K562 (cell line): ENCODE results near the gene GAS1. TPM values are rescaled to one million over a fixed set of nuclear protein-coding genes. Genes with fewer than 3 reads are reported as not detected.

Experiments
- ATAC-seq: fragments of 200-7000 bp; cut with Tn5 transposase; 3 replicates; pipeline ENCODE4 v1.9.1; 2020; ENCODE audit warnings: moderate library complexity
- BruUV-seq: library from RNA; stranded (reverse); fragments of 400-500 nt; replicated peaks from 2 replicates; lab custom pipeline; 2021; lab: Mats Ljungman, UMichigan
- CTCF ChIA-PET: fragments of 300-600 bp; formaldehyde crosslinking; extraction: SDS; loops from one replicate; lab custom pipeline; 2021; ENCODE audit warnings: low intra/inter-chr PET ratio; lab: Yijun Ruan, JAX
- POLR2A ChIA-PET: fragments of 300-600, 350-650 bp; sonication (Branson Sonifier 250); formaldehyde crosslinking; extraction: SDS; loops from one replicate; lab custom pipeline; 2021; ENCODE audit warnings: antibody characterized with exemption, inconsistent platforms; lab: Yijun Ruan, JAX
- DNase-seq, 4 experiments: peaks; one replicate each; pipeline versions ENCODE4 v3.0.0 to v3.0.0-alpha.2; 2011 to 2018; ENCODE audit warnings: low spot score in 3 of 4, mixed read lengths in 3 of 4; ENCODE audit errors: extremely low read depth in 1 of 4
- FAIRE-seq: peaks from 2 replicates; lab custom pipeline; 2011; peaks lifted over from hg19 to GRCh38; lab: Jason Lieb, UNC
- H2AFZ ChIP-seq: 2 replicates; pipeline ENCODE4 v1.6.0; 2011; ENCODE audit warnings: low read depth, low read length, control low read depth, inconsistent platforms
- H3K27ac ChIP-seq: fragments of 200-600 bp; 3 replicates; pipeline ENCODE4 v1.8.0; 2011; ENCODE audit warnings: low read depth, mild to moderate bottlenecking, control low read depth, inconsistent platforms, low read length, moderate library complexity, mixed read lengths; ENCODE audit errors: extremely low read depth
- H3K27me3 ChIP-seq, 2 experiments: fragments of 300-600 bp in 1 of 2; 2 replicates in 1 of 2; 3 replicates in 1 of 2; pipeline versions ENCODE4 v1.6.0 to v1.8.0; 2011; ENCODE audit warnings: inconsistent platforms in 2 of 2, low read length in 2 of 2, mild to moderate bottlenecking in 1 of 2, mixed read lengths in 1 of 2, moderate library complexity in 1 of 2; ENCODE audit not compliant: control insufficient read depth in 2 of 2, insufficient read depth in 2 of 2
- H3K36me3 ChIP-seq: fragments of 300-600 bp; 3 replicates; pipeline ENCODE4 v1.8.0; 2011; ENCODE audit warnings: mild to moderate bottlenecking, low read length, inconsistent platforms; ENCODE audit not compliant: control insufficient read depth, insufficient read depth
- H3K4me1 ChIP-seq, 2 experiments: fragments of 200-600 bp in 1 of 2; replicated peaks in 1 of 2; 2 replicates in 1 of 2; 3 replicates in 1 of 2; pipeline versions ENCODE4 v1.5.1 to v1.8.0; 2011; ENCODE audit warnings: inconsistent platforms in 2 of 2, low read length in 2 of 2, mild to moderate bottlenecking in 1 of 2, mixed read lengths in 1 of 2, moderate library complexity in 1 of 2; ENCODE audit not compliant: control insufficient read depth in 2 of 2, insufficient read depth in 2 of 2
- H3K4me2 ChIP-seq: 2 replicates; pipeline ENCODE4 v1.6.1; 2011; ENCODE audit warnings: low read length, control low read depth, inconsistent platforms, mixed read lengths; ENCODE audit not compliant: insufficient read depth
- H3K4me3 ChIP-seq: fragments of 200-600 bp; sonication (generic), shearing (Covaris generic); 2 replicates; pipeline ENCODE4 v1.5.1; 2016; ENCODE audit warnings: control low read depth, inconsistent platforms
- H3K79me2 ChIP-seq: fragments of 200-600 bp; 3 replicates; pipeline ENCODE4 v1.8.0; 2011; ENCODE audit warnings: low read length, inconsistent platforms; ENCODE audit not compliant: control insufficient read depth, insufficient read depth
- H3K9ac ChIP-seq, 2 experiments: 2 replicates each; pipeline versions ENCODE4 v1.6.0 to v1.6.1; 2011; ENCODE audit warnings: low read depth in 2 of 2, low read length in 2 of 2, control low read depth in 1 of 2, inconsistent platforms in 1 of 2, mild to moderate bottlenecking in 1 of 2, mixed read lengths in 1 of 2; ENCODE audit not compliant: insufficient read depth in 1 of 2
- H3K9me1 ChIP-seq: one replicate; pipeline ENCODE4 v1.6.0; 2011; ENCODE audit warnings: inconsistent platforms, mild to moderate bottlenecking, low read length, moderate library complexity; ENCODE audit not compliant: control insufficient read depth, insufficient read depth
- H3K9me3 ChIP-seq: replicated peaks from 2 replicates; pipeline ENCODE4 v1.5.1; 2011; ENCODE audit warnings: low read depth, low read length, inconsistent platforms; ENCODE audit not compliant: control insufficient read depth, insufficient read depth
- H4K20me1 ChIP-seq: replicated peaks from 2 replicates; pipeline ENCODE4 v1.6.1; 2011; ENCODE audit warnings: low read length, inconsistent platforms, mixed read lengths; ENCODE audit not compliant: control insufficient read depth, insufficient read depth
- ATF7 ChIP-seq: fragments of 450-650 bp; IDR thresholded peaks from 2 replicates; pipeline ENCODE4 v1.7.1; 2014; ENCODE audit warnings: mild to moderate bottlenecking, moderate library complexity
- ETS1 ChIP-seq: conservative IDR thresholded peaks from 2 replicates; pipeline ENCODE4 v1.6.1; 2011; ENCODE audit warnings: low read depth, mild to moderate bottlenecking, low read length; ENCODE audit not compliant: control insufficient read depth
- LCOR ChIP-seq: sonication (generic); formaldehyde crosslinking; IDR thresholded peaks from 2 replicates; pipeline ENCODE4 v1.8.0; 2022; ENCODE audit warnings: mild to moderate bottlenecking, missing genetic modification reagents
- NCOA4 ChIP-seq: fragments of 450-650 bp; IDR thresholded peaks from 2 replicates; pipeline ENCODE4 v1.6.1; 2018; ENCODE audit warnings: mild to moderate bottlenecking; ENCODE audit not compliant: partially characterized antibody
- RBM15 ChIP-seq: fragments of 200-400 bp; formaldehyde crosslinking; IDR thresholded peaks from 2 replicates; pipeline ENCODE4 v1.6.1; 2018; ENCODE audit warnings: mild to moderate bottlenecking, low read length, moderate library complexity; ENCODE audit not compliant: insufficient read depth
- TRIM24 ChIP-seq, 2 experiments: fragments of 450-650 bp; IDR thresholded peaks; 2 replicates each; pipeline ENCODE4 v1.6.1; 2016
- XRCC5 ChIP-seq: fragments of 200-400 bp; formaldehyde crosslinking; IDR thresholded peaks from 2 replicates; pipeline ENCODE4 v1.6.1; 2017; ENCODE audit warnings: low read depth, mild to moderate bottlenecking, low read length
- ZBTB8A ChIP-seq: fragments of 450-650 bp; IDR thresholded peaks from 2 replicates; pipeline ENCODE4 v1.6.1; 2018; ENCODE audit warnings: mild to moderate bottlenecking, moderate library complexity; ENCODE audit not compliant: partially characterized antibody
- WGBS: fragments of 100-300 bp; shearing (Covaris generic); methylation state at CpG from one replicate; pipeline ENCODE4 v1.1.6; 2016; ENCODE audit warnings: low coverage, mixed read lengths; ENCODE audit not compliant: insufficient coverage; ENCODE audit errors: missing lambda C conversion rate; 5-methylcytosine and 5-hydroxymethylcytosine counted together
- in situ Hi-C: fragments of 300-500 bp; cut with MboI; formaldehyde crosslinking; loops from 4 replicates; pipeline ENCODE4 v1.15.0; 2018; ENCODE audit warnings: inconsistent platforms, mixed read lengths
- intact Hi-C: fragments of 100-400 bp; cut with micrococcal nuclease; formaldehyde crosslinking; loops from 2 replicates; pipeline ENCODE4 v1.14.2; 2022
- polyA plus RNA-seq, 8 experiments: library from polyadenylated mRNA; depleted of rRNA in 4 of 8; stranded (reverse) in 5 of 8; unstranded in 3 of 8; fragments of >200 nt; fragmentation: Nextera tagmentation in 2 of 8; fragmentation: Illumina TruSeq in 1 of 8; extraction: Ambion mirVana in 2 of 8; extraction: Trizol in 1 of 8; gene quantifications; 2 replicates each; pipeline versions ENCODE4 v1.2.1 to v1.2.3, GENCODE V29; 2011 to 2014; ENCODE audit warnings: inconsistent platforms in 1 of 8, missing spikeins in 1 of 8
- total RNA-seq, 7 experiments: library from RNA; depleted of rRNA in 6 of 7; stranded (reverse); fragments of >200 nt in 6 of 7; fragmentation: Illumina TruSeq in 2 of 7; extraction: Trizol in 2 of 7; gene quantifications; 2 replicates each; pipeline versions ENCODE4 v1.2.1 to v1.2.3, GENCODE V29; 2011 to 2021; ENCODE audit warnings: low replicate concordance in 1 of 7

Gene GAS1
- total and polyA plus RNA-seq, 9 of the 15 experiments (the other 6 are each of a cell fraction or from before 2014, with no cell fraction given): 0.07 to 0.09 TPM; not detected in 7

GRCh38 chr9:86968258-86968920, 21.1 kb upstream of the GAS1 start:
- intact Hi-C loops (no loop called here), in situ Hi-C loops (no loop called here)
- POLR2A ChIA-PET: interaction anchor here (0.6 kb wide), 1 partner anchor 337 kb away, joined by 3 read pairs; no protein-coding TSS in a partner anchor

GRCh38 chr9:86966852-86967511, 19.7 kb upstream of the GAS1 start:
- Histone ChIP-seq H3K4me3 (no peak overlapping the region), H3K27me3 (no peaks in the 10 kb centered on the region), H2AFZ (no peak overlapping the region), H3K9ac (no peak overlapping the region), H3K79me2 (no peaks in the 10 kb centered on the region)
- CTCF ChIA-PET: no interaction called here
- no TSS peak for BruUV-seq
- intact Hi-C loops: no loop called here
- TF ChIP-seq NCOA4: no peak
- no peak for TF ChIP-seq TRIM24 (IDR thresholded peaks at IDR 0.05)
- TF ChIP-seq RBM15: no peak
- no peak for TF ChIP-seq ETS1
- no peak for TF ChIP-seq XRCC5
- no peak for TF ChIP-seq LCOR
- TF ChIP-seq ATF7: no peak
- TF ChIP-seq, all 486 proteins: peak for 0
- no peaks in the 10 kb centered on the region for H3K9me1 ChIP-seq
- WGBS: 0% methylated on average over 10 of the region's 10 CpGs
- FAIRE-seq (no peak), DNase-seq (no peak), ATAC-seq (no peak)
- no peak overlapping the region for H3K4me2 ChIP-seq
- no peaks in the 10 kb centered on the region for H3K36me3 ChIP-seq
- no peaks in the 10 kb centered on the region for H3K4me1 ChIP-seq
- no peak overlapping the region for H3K27ac ChIP-seq
- no peaks in the 10 kb centered on the region for H3K9me3 ChIP-seq
- in situ Hi-C loops: no loop called here
- POLR2A ChIA-PET: no interaction called here
- no peaks in the 10 kb centered on the region for H4K20me1 ChIP-seq

More at GRCh38 chr9:86968258-86968920, 21.1 kb upstream of the GAS1 start:
- Histone ChIP-seq H3K9ac (no peak overlapping the region), H3K9me3 (no peaks in the 10 kb centered on the region), H3K4me1 (no peaks in the 10 kb centered on the region), H3K9me1 (no peaks in the 10 kb centered on the region), H3K79me2 (no peaks in the 10 kb centered on the region), H2AFZ (no peak overlapping the region), H3K4me2 (no peak overlapping the region), H3K36me3 (no peaks in the 10 kb centered on the region), H3K27me3 (no peaks in the 10 kb centered on the region), H3K4me3 (no peak overlapping the region), H3K27ac (no peak overlapping the region), H4K20me1 (no peaks in the 10 kb centered on the region)
- BruUV-seq: no TSS peak
- DNase-seq (no peak), FAIRE-seq (no peak), ATAC-seq (no peak)
- TF ChIP-seq ZBTB8A: no peak
- 0% methylated on average over 7 of the region's 8 CpGs for WGBS
- CTCF ChIA-PET: no interaction called here
